ENCODE data around the gene COBLL1. TPM values are rescaled to one million over a fixed set of nuclear protein-coding genes. Genes with fewer than 3 reads are reported as not detected.

Gene COBLL1
- total RNA-seq, 2 donors from 2014 or later, result 52.1 to 82.8 TPM

GRCh38 chr2:164678631-164679149 is 162.9 kb downstream of the COBLL1 start:
- H3K36me3 ChIP-seq, result no peaks in the 10 kb centered on the region
- H3K27ac ChIP-seq, result no peak overlapping the region
- WGBS, result 73% methylated on average over 4 of the region's 4 CpGs
- intact Hi-C loops (cut with DNase I), result no loop called here
- H3K4me3 ChIP-seq, result no peak overlapping the region
- H3K9me3 ChIP-seq, result no peaks in the 10 kb centered on the region
- TF ChIP-seq, protein P1, sequence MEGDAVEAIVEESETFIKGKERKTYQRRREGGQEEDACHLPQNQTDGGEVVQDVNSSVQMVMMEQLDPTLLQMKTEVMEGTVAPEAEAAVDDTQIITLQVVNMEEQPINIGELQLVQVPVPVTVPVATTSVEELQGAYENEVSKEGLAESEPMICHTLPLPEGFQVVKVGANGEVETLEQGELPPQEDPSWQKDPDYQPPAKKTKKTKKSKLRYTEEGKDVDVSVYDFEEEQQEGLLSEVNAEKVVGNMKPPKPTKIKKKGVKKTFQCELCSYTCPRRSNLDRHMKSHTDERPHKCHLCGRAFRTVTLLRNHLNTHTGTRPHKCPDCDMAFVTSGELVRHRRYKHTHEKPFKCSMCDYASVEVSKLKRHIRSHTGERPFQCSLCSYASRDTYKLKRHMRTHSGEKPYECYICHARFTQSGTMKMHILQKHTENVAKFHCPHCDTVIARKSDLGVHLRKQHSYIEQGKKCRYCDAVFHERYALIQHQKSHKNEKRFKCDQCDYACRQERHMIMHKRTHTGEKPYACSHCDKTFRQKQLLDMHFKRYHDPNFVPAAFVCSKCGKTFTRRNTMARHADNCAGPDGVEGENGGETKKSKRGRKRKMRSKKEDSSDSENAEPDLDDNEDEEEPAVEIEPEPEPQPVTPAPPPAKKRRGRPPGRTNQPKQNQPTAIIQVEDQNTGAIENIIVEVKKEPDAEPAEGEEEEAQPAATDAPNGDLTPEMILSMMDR (IDR thresholded peaks at IDR 0.05), result no peak
- no peak for TF ChIP-seq POLR2AphosphoS5 (IDR thresholded peaks at IDR 0.05)
- no peak for TF ChIP-seq POLR2A (IDR thresholded peaks at IDR 0.05)
- no peaks in the 10 kb centered on the region for H3K27me3 ChIP-seq (replicated peaks; ENCODE audit: insufficient read depth)
- no peaks in the 10 kb centered on the region for H3K4me1 ChIP-seq (replicated peaks)
- DNase-seq (ENCODE audit: low spot score), result no peak

DNA sequence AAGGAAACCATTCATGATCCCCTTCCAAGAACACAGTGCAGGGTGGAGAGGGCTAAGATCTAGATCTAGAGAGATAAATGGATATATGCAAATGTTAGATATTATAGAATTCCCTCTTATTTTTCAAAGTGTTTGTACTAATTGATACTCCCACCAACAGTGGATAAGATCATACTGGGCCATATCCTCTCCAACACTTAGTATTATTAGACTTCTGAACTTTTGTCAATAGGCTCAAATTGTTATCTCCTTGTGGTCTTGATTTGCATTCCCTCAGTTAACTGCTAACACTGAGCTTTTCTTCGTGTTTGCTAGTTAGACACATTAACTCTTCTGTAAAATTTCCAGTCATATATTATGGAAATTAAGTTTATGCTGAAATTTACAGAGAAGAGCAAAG is 163.9 kb downstream of the COBLL1 start:
- Histone ChIP-seq H3K4me1 (replicated peaks) (no peaks in the 10 kb centered on the region), H3K4me3 (no peak overlapping the region), H3K36me3 (no peaks in the 10 kb centered on the region), H3K9me3 (no peaks in the 10 kb centered on the region), H3K27ac (no peak overlapping the region), H3K27me3 (replicated peaks; ENCODE audit: insufficient read depth) (no peaks in the 10 kb centered on the region)
- DNase-seq (ENCODE audit: low spot score), result no peak
- TF ChIP-seq, protein P1 (IDR thresholded peaks at IDR 0.05), result no peak
- TF ChIP-seq POLR2AphosphoS5 (IDR thresholded peaks at IDR 0.05), result no peak
- intact Hi-C loops (cut with DNase I), result no loop called here
- 100% methylated on average over 1 of the region's 1 CpG for WGBS

- 82% methylated on average over 1 of the region's 1 CpG for WGBS
- no peak overlapping the region for H3K27ac ChIP-seq
- H3K36me3 ChIP-seq, result no peaks in the 10 kb centered on the region
- TF ChIP-seq POLR2A (IDR thresholded peaks at IDR 0.05) (no peak), POLR2AphosphoS5 (IDR thresholded peaks at IDR 0.05) (no peak)
- TF ChIP-seq, protein P1 (IDR thresholded peaks at IDR 0.05), result no peak
- no peak overlapping the region for H3K4me3 ChIP-seq
- DNase-seq (ENCODE audit: low spot score), result no peak
- H3K9me3 ChIP-seq, result no peaks in the 10 kb centered on the region
- no peaks in the 10 kb centered on the region for H3K4me1 ChIP-seq (replicated peaks)
- H3K27me3 ChIP-seq (replicated peaks; ENCODE audit: insufficient read depth), result no peaks in the 10 kb centered on the region
- intact Hi-C loops (cut with DNase I), result no loop called here
These were observed 164.4 kb downstream of the COBLL1 start for GRCh38 chr2:164677271-164677670.

DNA sequence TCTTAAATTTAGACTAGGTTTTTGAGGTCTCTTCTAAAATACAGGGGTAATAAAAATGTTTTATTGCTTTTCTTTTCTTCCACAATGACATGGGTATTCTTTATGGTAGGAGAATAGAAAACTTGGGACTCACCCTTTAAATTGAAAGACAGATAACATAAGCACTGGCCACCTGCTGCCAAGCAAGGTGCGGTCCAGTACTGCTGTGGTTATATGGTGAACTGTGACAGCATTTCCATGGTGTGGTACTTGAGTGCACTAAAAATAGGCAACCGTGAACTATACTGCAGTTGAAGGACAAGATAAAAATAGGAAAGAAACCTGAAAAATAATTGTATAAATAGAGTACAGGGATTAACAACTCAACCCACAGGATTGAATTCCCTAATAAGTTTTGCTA is 165.9 kb downstream of the COBLL1 start:
- H3K4me3 ChIP-seq, result no peak overlapping the region
- TF ChIP-seq, protein P1 (IDR thresholded peaks at IDR 0.05), result no peak
- TF ChIP-seq POLR2AphosphoS5 (IDR thresholded peaks at IDR 0.05) (no peak), POLR2A (IDR thresholded peaks at IDR 0.05) (no peak)
- no peak for DNase-seq (ENCODE audit: low spot score)
- H3K27ac ChIP-seq, result no peak overlapping the region
- no peaks in the 10 kb centered on the region for H3K36me3 ChIP-seq
- no peaks in the 10 kb centered on the region for H3K4me1 ChIP-seq (replicated peaks)
- intact Hi-C loops (cut with DNase I), result no loop called here
- H3K27me3 ChIP-seq (replicated peaks; ENCODE audit: insufficient read depth), result no peaks in the 10 kb centered on the region
- no peaks in the 10 kb centered on the region for H3K9me3 ChIP-seq
- WGBS, result 56% methylated on average over 2 of the region's 2 CpGs

DNA sequence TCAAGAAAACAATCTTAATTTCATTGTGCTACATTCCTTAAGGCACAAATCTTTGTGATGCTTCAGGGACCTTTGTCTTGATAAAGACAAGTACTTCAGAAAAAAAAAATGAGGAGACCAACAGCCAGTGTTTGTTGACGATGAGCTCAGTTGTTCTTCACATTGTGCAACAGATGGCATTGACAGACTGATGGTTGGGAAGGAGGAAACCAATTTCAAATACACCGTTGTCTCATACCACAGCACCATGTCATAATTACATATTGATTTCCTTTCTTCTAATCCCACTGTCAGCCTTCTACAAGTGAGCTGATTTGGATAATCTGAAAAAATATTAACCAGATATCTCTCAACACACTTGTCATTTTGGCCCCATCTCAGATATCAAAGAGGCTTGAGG is 166.6 kb downstream of the COBLL1 start:
- intact Hi-C loops (cut with DNase I), result no loop called here
- no peaks in the 10 kb centered on the region for H3K9me3 ChIP-seq
- no peak overlapping the region for H3K4me3 ChIP-seq
- no peak overlapping the region for H3K27ac ChIP-seq
- H3K4me1 ChIP-seq (replicated peaks), result no peaks in the 10 kb centered on the region
- 87% methylated on average over 2 of the region's 2 CpGs for WGBS
- TF ChIP-seq POLR2AphosphoS5 (IDR thresholded peaks at IDR 0.05) (no peak), POLR2A (IDR thresholded peaks at IDR 0.05) (no peak)
- TF ChIP-seq, protein P1 (IDR thresholded peaks at IDR 0.05), result no peak
- no peak for DNase-seq (ENCODE audit: low spot score)
- no peaks in the 10 kb centered on the region for H3K27me3 ChIP-seq (replicated peaks; ENCODE audit: insufficient read depth)
- no peaks in the 10 kb centered on the region for H3K36me3 ChIP-seq
